ENCODE measurements around the gene OR14C36. TPM values are rescaled to one million over a fixed set of nuclear protein-coding genes. Genes with fewer than 3 reads are reported as not detected.

Gene OR14C36
- total RNA-seq, 2 experiments from 2014 or later = not detected

DNA sequence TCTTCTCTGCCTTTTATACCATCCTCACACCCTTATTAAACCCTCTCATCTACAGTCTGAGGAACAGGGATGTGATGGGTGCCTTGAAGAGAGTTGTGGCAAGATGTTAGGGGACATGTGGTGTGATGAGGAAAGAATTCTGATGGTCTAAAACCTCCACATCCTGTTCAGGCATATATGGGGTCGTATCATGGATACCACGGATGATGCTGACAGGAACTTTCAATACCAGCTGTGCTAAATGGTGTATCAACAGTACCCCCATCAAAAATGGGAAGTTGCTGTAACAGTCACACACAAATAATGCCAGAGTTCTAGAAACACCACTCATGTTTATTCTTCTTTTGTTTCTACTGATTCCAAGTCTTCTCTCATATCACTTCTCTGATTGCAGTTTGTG is 39.9 kb downstream of the OR14C36 start:
- intact Hi-C loops (cut with micrococcal nuclease) = no loop called here
- CTCF ChIA-PET = interaction anchor here (1.6 kb wide), 1 partner anchor 16 kb away, joined by 4 read pairs; no protein-coding TSS in a partner anchor
- TF ChIP-seq, protein P1, sequence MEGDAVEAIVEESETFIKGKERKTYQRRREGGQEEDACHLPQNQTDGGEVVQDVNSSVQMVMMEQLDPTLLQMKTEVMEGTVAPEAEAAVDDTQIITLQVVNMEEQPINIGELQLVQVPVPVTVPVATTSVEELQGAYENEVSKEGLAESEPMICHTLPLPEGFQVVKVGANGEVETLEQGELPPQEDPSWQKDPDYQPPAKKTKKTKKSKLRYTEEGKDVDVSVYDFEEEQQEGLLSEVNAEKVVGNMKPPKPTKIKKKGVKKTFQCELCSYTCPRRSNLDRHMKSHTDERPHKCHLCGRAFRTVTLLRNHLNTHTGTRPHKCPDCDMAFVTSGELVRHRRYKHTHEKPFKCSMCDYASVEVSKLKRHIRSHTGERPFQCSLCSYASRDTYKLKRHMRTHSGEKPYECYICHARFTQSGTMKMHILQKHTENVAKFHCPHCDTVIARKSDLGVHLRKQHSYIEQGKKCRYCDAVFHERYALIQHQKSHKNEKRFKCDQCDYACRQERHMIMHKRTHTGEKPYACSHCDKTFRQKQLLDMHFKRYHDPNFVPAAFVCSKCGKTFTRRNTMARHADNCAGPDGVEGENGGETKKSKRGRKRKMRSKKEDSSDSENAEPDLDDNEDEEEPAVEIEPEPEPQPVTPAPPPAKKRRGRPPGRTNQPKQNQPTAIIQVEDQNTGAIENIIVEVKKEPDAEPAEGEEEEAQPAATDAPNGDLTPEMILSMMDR (IDR thresholded peaks at IDR 0.05) = no peak

GRCh38 chr1:248393050-248393449 is 44.5 kb downstream of the OR14C36 start:
- no peak for DNase-seq
- TF ChIP-seq, protein P1 (IDR thresholded peaks at IDR 0.05) = no peak
- Mint-ChIP-seq H3K27me3 (peaks cover 10% of the 10 kb centered on the region), H3K36me3 (ENCODE audit: low read depth) (peaks cover 1% of the 10 kb centered on the region), H3K4me1 (ENCODE audit: low read depth) (no peaks in the 10 kb centered on the region), H3K27ac (no peak overlapping the region), H3K9me3 (peaks cover 3% of the 10 kb centered on the region), H3K4me3 (no peak overlapping the region)
- no peak for ATAC-seq
- POLR2A ChIA-PET = no interaction called here
- intact Hi-C loops (cut with micrococcal nuclease) = no loop called here
- CTCF ChIA-PET = interaction anchor here (0.6 kb wide), 1 partner anchor 456 kb away, joined by 3 read pairs; no protein-coding TSS in a partner anchor

More for the DNA sequence above, 39.9 kb downstream of the OR14C36 start:
- H3K4me3 Mint-ChIP-seq = no peak overlapping the region
- no peak for DNase-seq
- H3K36me3 Mint-ChIP-seq (ENCODE audit: low read depth) = no peaks in the 10 kb centered on the region
- no peak overlapping the region for H3K27ac Mint-ChIP-seq
- POLR2A ChIA-PET = no interaction called here
- no peak for ATAC-seq
- peaks cover 7% of the 10 kb centered on the region for H3K27me3 Mint-ChIP-seq
- no peaks in the 10 kb centered on the region for H3K9me3 Mint-ChIP-seq
- H3K4me1 Mint-ChIP-seq (ENCODE audit: low read depth) = no peaks in the 10 kb centered on the region

Other genes with a start within 250 kb of the OR14C36 start
- gene OR2M5, start 203.6 kb upstream of the OR14C36 start, total RNA-seq = not detected
- not detected for gene OR2M2, start 174.0 kb upstream of the OR14C36 start, total RNA-seq
- not detected for gene OR2M3, start 151.5 kb upstream of the OR14C36 start, total RNA-seq
- gene OR2M4, start 117.4 kb upstream of the OR14C36 start, total RNA-seq = not detected
- gene OR2T33, start 70.8 kb upstream of the OR14C36 start, total RNA-seq = not detected
- not detected for gene OR2T12, start 45.4 kb upstream of the OR14C36 start, total RNA-seq
- gene OR2M7, start 24.2 kb upstream of the OR14C36 start, total RNA-seq = not detected
- not detected for gene OR2T4, start 12.9 kb downstream of the OR14C36 start, total RNA-seq
- gene OR2T6, start 27.0 kb downstream of the OR14C36 start, total RNA-seq = not detected
- gene OR2T1, start 54.3 kb downstream of the OR14C36 start, total RNA-seq = not detected
- gene OR2T2, start 96.9 kb downstream of the OR14C36 start, total RNA-seq = not detected
- not detected for gene OR2T3, start 124.6 kb downstream of the OR14C36 start, total RNA-seq
- gene OR2T5, start 139.8 kb downstream of the OR14C36 start, total RNA-seq = not detected
- gene OR2G6, start 159.3 kb downstream of the OR14C36 start, total RNA-seq = not detected
- not detected for gene OR2T29, start 214.0 kb downstream of the OR14C36 start, total RNA-seq
- not detected for gene OR2T34, start 226.0 kb downstream of the OR14C36 start, total RNA-seq
- gene OR2T10, start 248.9 kb downstream of the OR14C36 start, total RNA-seq = not detected